Tibial nerve (tissue), 4 donors: ENCODE results near the gene CHCHD10.

Source experiments
- EP300 ChIP-seq, 2 donors: sonication (generic); formaldehyde crosslinking; IDR thresholded peaks; one replicate each; pipeline ENCODE4 v1.6.1; 2017; ENCODE audit warnings: antibody characterized with exemption in 2 of 2, mild to moderate bottlenecking in 1 of 2
- POLR2A ChIP-seq, 2 donors: fragments of 450-650 bp; IDR thresholded peaks; one replicate each; pipeline ENCODE4 v1.6.1; 2017; ENCODE audit warnings: antibody characterized with exemption in 2 of 2, mild to moderate bottlenecking in 2 of 2, moderate library complexity in 2 of 2
- TF ChIP-seq, protein P1 (sequence below), 5 experiments: fragments of 200-600 bp in 3 of 5; fragments of 450-650 bp in 2 of 5; sonication (generic) in 3 of 5; IDR thresholded peaks; one replicate each; pipeline ENCODE4 v1.5.1; 2016 to 2019; ENCODE audit warnings: antibody characterized with exemption in 5 of 5, mild to moderate bottlenecking in 3 of 5, moderate library complexity in 2 of 5

DNA sequence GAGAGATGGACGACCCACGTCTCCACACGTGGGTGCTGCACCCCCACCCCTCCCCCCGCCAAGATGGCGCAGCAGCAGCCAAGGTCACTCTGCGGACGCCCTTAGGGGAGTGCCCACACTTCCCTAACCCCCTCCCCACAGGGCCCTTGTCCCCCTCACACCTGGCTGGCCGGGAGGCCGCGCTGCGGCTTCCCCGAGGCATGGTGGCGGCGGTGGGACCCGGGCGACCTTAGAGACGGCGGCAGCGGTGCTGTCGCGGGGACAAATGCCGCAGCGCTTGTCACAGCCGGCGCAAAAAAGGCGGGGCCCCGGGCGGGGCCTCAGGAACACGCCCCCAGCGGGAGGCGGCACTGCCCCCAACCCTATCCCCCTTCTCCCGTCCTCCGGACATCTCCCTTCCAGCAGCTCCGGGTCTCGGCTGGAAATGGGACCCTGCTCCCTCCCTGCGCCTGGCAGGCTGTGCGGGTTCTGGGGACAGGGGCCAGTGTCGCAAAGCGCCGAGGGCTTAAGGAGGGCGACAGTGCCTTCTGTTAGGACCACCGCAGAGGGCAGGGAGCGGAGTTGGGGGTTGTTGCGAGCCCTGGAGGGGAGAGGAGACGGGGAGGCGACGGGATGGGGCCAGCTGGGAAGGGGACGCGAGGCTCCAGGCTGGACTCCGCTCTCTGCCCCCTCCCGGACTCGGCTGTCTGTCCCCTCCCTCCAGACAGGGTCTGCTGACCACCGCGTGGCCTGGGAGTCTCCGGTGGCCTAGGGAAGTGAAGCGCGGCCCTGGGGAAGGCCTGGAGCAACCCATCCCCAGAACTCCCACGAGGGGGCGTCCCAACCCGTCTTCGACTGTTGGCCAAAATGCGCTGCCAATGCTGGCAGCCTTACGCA is at the start of gene CHCHD10:
- TF ChIP-seq, protein P1, sequence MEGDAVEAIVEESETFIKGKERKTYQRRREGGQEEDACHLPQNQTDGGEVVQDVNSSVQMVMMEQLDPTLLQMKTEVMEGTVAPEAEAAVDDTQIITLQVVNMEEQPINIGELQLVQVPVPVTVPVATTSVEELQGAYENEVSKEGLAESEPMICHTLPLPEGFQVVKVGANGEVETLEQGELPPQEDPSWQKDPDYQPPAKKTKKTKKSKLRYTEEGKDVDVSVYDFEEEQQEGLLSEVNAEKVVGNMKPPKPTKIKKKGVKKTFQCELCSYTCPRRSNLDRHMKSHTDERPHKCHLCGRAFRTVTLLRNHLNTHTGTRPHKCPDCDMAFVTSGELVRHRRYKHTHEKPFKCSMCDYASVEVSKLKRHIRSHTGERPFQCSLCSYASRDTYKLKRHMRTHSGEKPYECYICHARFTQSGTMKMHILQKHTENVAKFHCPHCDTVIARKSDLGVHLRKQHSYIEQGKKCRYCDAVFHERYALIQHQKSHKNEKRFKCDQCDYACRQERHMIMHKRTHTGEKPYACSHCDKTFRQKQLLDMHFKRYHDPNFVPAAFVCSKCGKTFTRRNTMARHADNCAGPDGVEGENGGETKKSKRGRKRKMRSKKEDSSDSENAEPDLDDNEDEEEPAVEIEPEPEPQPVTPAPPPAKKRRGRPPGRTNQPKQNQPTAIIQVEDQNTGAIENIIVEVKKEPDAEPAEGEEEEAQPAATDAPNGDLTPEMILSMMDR (IDR thresholded peaks at IDR 0.05), result peak; percentile 76 to 95 (median 84)
- TF ChIP-seq POLR2A (IDR thresholded peaks at IDR 0.05) (peak; percentile 62 to 81), EP300 (IDR thresholded peaks at IDR 0.05) (peak in 1 of 2 donors; percentile 81)
